K562 (cell line): ENCODE measurements around the gene EFCAB9. TPM values are rescaled to one million over a fixed set of nuclear protein-coding genes. Genes with fewer than 3 reads are reported as not detected.

Source experiments
- CBFA2T3 ChIP-seq: fragments of 450-650 bp; IDR thresholded peaks from 2 replicates; pipeline ENCODE4 v1.6.1; 2017
- CEBPG ChIP-seq, 3 experiments: fragments of 200-800 bp in 1 of 3; sonication (Bioruptor generic) in 1 of 3; sonication (generic) in 1 of 3; formaldehyde crosslinking in 1 of 3; IDR thresholded peaks in 2 of 3; conservative IDR thresholded peaks in 1 of 3; 2 replicates each; pipeline versions ENCODE4 v1.6.1 to v1.8.0; 2016 to 2022; ENCODE audit warnings: missing compliant biosample characterization in 2 of 3, missing genetic modification characterization in 2 of 3, mild to moderate bottlenecking in 1 of 3, missing genetic modification reagents in 1 of 3
- CTBP1 ChIP-seq: fragments of 450-650 bp; IDR thresholded peaks from 2 replicates; pipeline ENCODE4 v1.6.1; 2016; ENCODE audit warnings: borderline replicate concordance
- GMEB1 ChIP-seq: fragments of 250-450 bp; sonication (Bioruptor Pico); IDR thresholded peaks from 2 replicates; pipeline ENCODE4 v1.4.0; 2020; ENCODE audit warnings: mild to moderate bottlenecking
- MNT ChIP-seq, 2 experiments: fragments of 450-650 bp; conservative IDR thresholded peaks; 2 replicates each; pipeline ENCODE4 v1.6.1; 2017; ENCODE audit warnings: mild to moderate bottlenecking in 2 of 2, moderate library complexity in 2 of 2
- MXD1 ChIP-seq: fragments of 250-450 bp; sonication (Bioruptor Pico); IDR thresholded peaks from 2 replicates; pipeline ENCODE4 v1.8.0; 2021; ENCODE audit warnings: borderline replicate concordance, mild to moderate bottlenecking, moderate library complexity; ENCODE audit not compliant: poor library complexity, severe bottlenecking
- MYC ChIP-seq, 2 experiments: fragments of 250-450 bp in 1 of 2; sonication (Bioruptor Pico) in 1 of 2; IDR thresholded peaks; 2 replicates each; pipeline versions ENCODE4 v1.5.1 to v1.6.1; 2012 to 2021; ENCODE audit warnings: low read depth in 2 of 2, borderline replicate concordance in 1 of 2, improper control_type of control experiment in 1 of 2, low read length in 1 of 2, mild to moderate bottlenecking in 1 of 2, moderate library complexity in 1 of 2
- OTX1 ChIP-seq: fragments of 450-650 bp; formaldehyde crosslinking; IDR thresholded peaks from 2 replicates; pipeline ENCODE4 v1.4.0; 2022; ENCODE audit warnings: mild to moderate bottlenecking
- PKNOX1 ChIP-seq: fragments of 450-650 bp; IDR thresholded peaks from 2 replicates; pipeline ENCODE4 v1.6.1; 2016
- SMAD4 ChIP-seq: fragments of 250-450 bp; sonication (Bioruptor Pico); conservative IDR thresholded peaks from 2 replicates; pipeline ENCODE4 v1.8.0; 2021; ENCODE audit warnings: inconsistent platforms, mild to moderate bottlenecking, moderate library complexity
- SNRNP70 ChIP-seq: fragments of 200-400 bp; formaldehyde crosslinking; optimal IDR thresholded peaks from 2 replicates; pipeline ENCODE3; 2017; ENCODE audit warnings: low read depth, low read length
- TCF7L2 ChIP-seq: fragments of 150-350 bp; IDR thresholded peaks from 2 replicates; pipeline ENCODE4 v1.6.1; 2016; ENCODE audit warnings: low read depth, mild to moderate bottlenecking, low read length, moderate library complexity
- ZBED1 ChIP-seq: IDR thresholded peaks from 2 replicates; pipeline ENCODE4 v1.6.1; 2014
- ZBTB33 ChIP-seq: sonication (generic); formaldehyde crosslinking; IDR thresholded peaks from 2 replicates; pipeline ENCODE4 v1.8.1; 2023; ENCODE audit warnings: mild to moderate bottlenecking, missing genetic modification reagents
- ZNF12 ChIP-seq: sonication (generic); formaldehyde crosslinking; IDR thresholded peaks from 2 replicates; pipeline ENCODE4 v1.4.0; 2020; ENCODE audit warnings: mild to moderate bottlenecking, missing genetic modification reagents
- ZNF143 ChIP-seq: sonication (generic); formaldehyde crosslinking; IDR thresholded peaks from 2 replicates; pipeline ENCODE4 v1.9.0; 2022; ENCODE audit warnings: mild to moderate bottlenecking, missing genetic modification reagents
- ZNF316 ChIP-seq: fragments of 450-650 bp; IDR thresholded peaks from 2 replicates; pipeline ENCODE4 v1.6.1; 2016
- ZNF766 ChIP-seq: fragments of 200-800 bp; sonication (Bioruptor generic); conservative IDR thresholded peaks from 2 replicates; pipeline ENCODE4 v1.6.1; 2016; ENCODE audit warnings: missing genetic modification characterization, missing compliant biosample characterization
- polyA plus RNA-seq, 8 experiments: library from polyadenylated mRNA; depleted of rRNA in 4 of 8; stranded (reverse) in 5 of 8; unstranded in 3 of 8; fragments of >200 nt; fragmentation: Nextera tagmentation in 2 of 8; fragmentation: Illumina TruSeq in 1 of 8; extraction: Ambion mirVana in 2 of 8; extraction: Trizol in 1 of 8; gene quantifications; 2 replicates each; pipeline versions ENCODE4 v1.2.1 to v1.2.3, GENCODE V29; 2011 to 2014; ENCODE audit warnings: inconsistent platforms in 1 of 8, missing spikeins in 1 of 8
- total RNA-seq, 7 experiments: library from RNA; depleted of rRNA in 6 of 7; stranded (reverse); fragments of >200 nt in 6 of 7; fragmentation: Illumina TruSeq in 2 of 7; extraction: Trizol in 2 of 7; gene quantifications; 2 replicates each; pipeline versions ENCODE4 v1.2.1 to v1.2.3, GENCODE V29; 2011 to 2021; ENCODE audit warnings: low replicate concordance in 1 of 7

Gene EFCAB9
- total and polyA plus RNA-seq, 9 of the 15 experiments (the other 6 are each of a cell fraction or from before 2014, with no cell fraction given) = not detected

GRCh38 chr5:172150514-172151425 is 43.2 kb upstream of the EFCAB9 start (continued):
- TF ChIP-seq CEBPG (CRISPR knock-in tag; IDR thresholded peaks at IDR 0.05) (peak; percentile 17; the same call in 1 of the 2 replicates), CEBPG (tag; conservative IDR thresholded peaks at IDR 0.05 in 1 of 2, IDR thresholded peaks at IDR 0.05 in 1 of 2) (no peak), ZNF316 (no peak), ZBTB33 (no peak), ZNF766 (CRISPR knock-in tag) (0 out of 2 replicates have a peak, but pooled peaks have one; percentile 28), OTX1 (no peak), SNRNP70 (no peak), CBFA2T3 (peak; percentile 7; the same call in 1 of the 2 replicates), PKNOX1 (peak; percentile 61), GMEB1 (CRISPR knock-in tag) (no peak), SMAD4 (peak; percentile 72), ZNF12 (CRISPR knock-in tag) (no peak), ZBED1 (no peak), CTBP1 (peak; percentile 87), MNT (conservative IDR thresholded peaks at IDR 0.05) (peak in 1 of 2 experiments; percentile 58; a peak in 2 of 4 replicates), MXD1 (CRISPR knock-in tag) (no peak), ZNF143 (CRISPR knock-in tag) (no peak), MYC (IDR thresholded peaks at IDR 0.05; ENCODE audit: low read depth, low read length) (peak; percentile 73), MYC (CRISPR knock-in tag; IDR thresholded peaks at IDR 0.05; ENCODE audit: borderline replicate concordance, low read depth) (no peak), TCF7L2 (no peak)
